CD14-positive monocyte (primary cell): Measurements from ENCODE around the gene HS6ST1. TPM values are rescaled to one million over a fixed set of nuclear protein-coding genes. Genes with fewer than 3 reads are reported as not detected.

Source experiments
- DNase-seq, 3 donors: peaks; one replicate each; pipeline ENCODE4 v3.0.0-alpha.2; 2011 to 2022
- H2AFZ ChIP-seq: 2 replicates; pipeline ENCODE4 v1.6.0; 2012; ENCODE audit warnings: mild to moderate bottlenecking, low read depth, low read length, inconsistent platforms; ENCODE audit not compliant: insufficient read depth, poor library complexity, severe bottlenecking
- H3K27ac ChIP-seq, 2 donors: 1 replicate in 1 of 2; 2 replicates in 1 of 2; pipeline ENCODE4 v1.5.1; 2012 to 2013; ENCODE audit warnings: low read length in 2 of 2, control low read depth in 1 of 2, inconsistent platforms in 1 of 2, low read depth in 1 of 2, mild to moderate bottlenecking in 1 of 2
- H3K27me3 ChIP-seq, 2 donors: one replicate each; pipeline versions ENCODE4 v1.6.0 to v1.6.1; 2011 to 2013; ENCODE audit warnings: low read length in 2 of 2; ENCODE audit not compliant: control insufficient read depth in 2 of 2, insufficient read depth in 2 of 2
- H3K36me3 ChIP-seq, 2 donors: replicated peaks in 1 of 2; 1 replicate in 1 of 2; 2 replicates in 1 of 2; pipeline versions ENCODE4 v1.5.1 to v1.6.1; 2012 to 2013; ENCODE audit warnings: low read length in 2 of 2, control low read depth in 1 of 2, inconsistent platforms in 1 of 2, mild to moderate bottlenecking in 1 of 2; ENCODE audit not compliant: insufficient read depth in 2 of 2, control insufficient read depth in 1 of 2
- H3K4me1 ChIP-seq, 2 donors: 1 replicate in 1 of 2; 2 replicates in 1 of 2; pipeline versions ENCODE4 v1.5.1 to v1.6.1; 2012 to 2013; ENCODE audit warnings: low read length in 2 of 2, control low read depth in 1 of 2, inconsistent platforms in 1 of 2, mild to moderate bottlenecking in 1 of 2, moderate library complexity in 1 of 2; ENCODE audit not compliant: insufficient read depth in 2 of 2, control insufficient read depth in 1 of 2
- H3K4me2 ChIP-seq: replicated peaks from 2 replicates; pipeline ENCODE3; 2012; ENCODE audit warnings: low read length, moderate library complexity, mild to moderate bottlenecking; ENCODE audit not compliant: poor library complexity, severe bottlenecking; ENCODE audit errors: extremely low read depth
- H3K4me3 ChIP-seq, 3 experiments: fragments of 200-600 bp in 1 of 3; sonication (generic) in 1 of 3; replicated peaks in 1 of 3; 1 replicate in 2 of 3; 2 replicates in 1 of 3; pipeline ENCODE4 v1.5.1; 2011 to 2013; ENCODE audit warnings: low read length in 3 of 3, mild to moderate bottlenecking in 3 of 3, control low read depth in 2 of 3, low read depth in 2 of 3, inconsistent platforms in 1 of 3, moderate library complexity in 1 of 3
- H3K79me2 ChIP-seq: 2 replicates; pipeline ENCODE4 v1.6.0; 2012; ENCODE audit warnings: mild to moderate bottlenecking, control low read depth, inconsistent platforms, low read length, moderate library complexity; ENCODE audit not compliant: insufficient read depth
- H3K9ac ChIP-seq: 2 replicates; pipeline ENCODE4 v1.6.0; 2017; ENCODE audit warnings: low read length, mild to moderate bottlenecking; ENCODE audit not compliant: insufficient read depth, poor library complexity, severe bottlenecking
- H3K9me3 ChIP-seq, 2 donors: replicated peaks in 1 of 2; 1 replicate in 1 of 2; 2 replicates in 1 of 2; pipeline versions ENCODE4 v1.5.1 to v1.6.1; 2012 to 2013; ENCODE audit warnings: low read length in 2 of 2, control low read depth in 1 of 2; ENCODE audit not compliant: control insufficient read depth in 1 of 2, insufficient read depth in 1 of 2
- H4K20me1 ChIP-seq: 2 replicates; pipeline ENCODE4 v1.6.0; 2012; ENCODE audit warnings: mild to moderate bottlenecking, low read length, control low read depth, moderate library complexity; ENCODE audit not compliant: insufficient read depth
- H3K27ac Mint-ChIP-seq, 7 donors: one replicate each; pipeline ENCODE4 v1.8.0; 2020; ENCODE audit warnings: mild to moderate bottlenecking in 7 of 7, mixed read lengths in 7 of 7, moderate library complexity in 6 of 7, inconsistent platforms in 2 of 7
- H3K27me3 Mint-ChIP-seq, 3 donors: one replicate each; pipeline ENCODE4 v1.8.0; 2021 to 2022; ENCODE audit warnings: low read depth in 3 of 3, mild to moderate bottlenecking in 3 of 3, mixed read lengths in 3 of 3, moderate library complexity in 3 of 3, inconsistent platforms in 1 of 3
- H3K36me3 Mint-ChIP-seq, 2 donors: one replicate each; pipeline ENCODE4 v1.8.0; 2020; ENCODE audit warnings: mixed read lengths in 2 of 2, inconsistent platforms in 1 of 2, mild to moderate bottlenecking in 1 of 2
- H3K4me1 Mint-ChIP-seq: one replicate; pipeline ENCODE4 v1.8.0; 2020; ENCODE audit warnings: mild to moderate bottlenecking, mixed read lengths
- H3K4me3 Mint-ChIP-seq, 2 donors: one replicate each; pipeline ENCODE4 v1.8.0; 2020; ENCODE audit warnings: mild to moderate bottlenecking in 2 of 2, mixed read lengths in 2 of 2, moderate library complexity in 1 of 2
- H3K9me3 Mint-ChIP-seq, 7 donors: one replicate each; pipeline ENCODE4 v1.8.0; 2020 to 2022; ENCODE audit warnings: mixed read lengths in 7 of 7, mild to moderate bottlenecking in 6 of 7, moderate library complexity in 6 of 7, inconsistent platforms in 2 of 7
- WGBS: methylation state at CpG from one replicate; pipeline ENCODE4 v1.1.5; 2013; ENCODE audit warnings: missing lambda C conversion rate; ENCODE audit not compliant: insufficient coverage; 5-methylcytosine and 5-hydroxymethylcytosine counted together
- intact Hi-C, 2 donors: fragments of 100-400 bp; cut with micrococcal nuclease; formaldehyde crosslinking; loops; one replicate each; pipeline versions ENCODE4 v1.15.0 to v1.15.1; 2023
- polyA plus RNA-seq, 3 donors: library from polyadenylated mRNA; depleted of rRNA in 1 of 3; unstranded in 2 of 3; stranded (reverse) in 1 of 3; fragments of 300-500 nt in 2 of 3; fragments of >200 nt in 1 of 3; fragmentation: Illumina TruSeq in 2 of 3; gene quantifications; 1 replicate in 2 of 3; 2 replicates in 1 of 3; pipeline ENCODE4 v1.2.3, GENCODE V29; 2012 to 2021
- TF ChIP-seq, protein P1 (sequence below): fragments of 200-600 bp; IDR thresholded peaks from one replicate; pipeline ENCODE4 v1.8.0; 2022; ENCODE audit warnings: antibody characterized with exemption, mild to moderate bottlenecking

Gene HS6ST1
- polyA plus RNA-seq, 3 donors, result 2.9 to 5.4 (median 4.0) TPM

DNA sequence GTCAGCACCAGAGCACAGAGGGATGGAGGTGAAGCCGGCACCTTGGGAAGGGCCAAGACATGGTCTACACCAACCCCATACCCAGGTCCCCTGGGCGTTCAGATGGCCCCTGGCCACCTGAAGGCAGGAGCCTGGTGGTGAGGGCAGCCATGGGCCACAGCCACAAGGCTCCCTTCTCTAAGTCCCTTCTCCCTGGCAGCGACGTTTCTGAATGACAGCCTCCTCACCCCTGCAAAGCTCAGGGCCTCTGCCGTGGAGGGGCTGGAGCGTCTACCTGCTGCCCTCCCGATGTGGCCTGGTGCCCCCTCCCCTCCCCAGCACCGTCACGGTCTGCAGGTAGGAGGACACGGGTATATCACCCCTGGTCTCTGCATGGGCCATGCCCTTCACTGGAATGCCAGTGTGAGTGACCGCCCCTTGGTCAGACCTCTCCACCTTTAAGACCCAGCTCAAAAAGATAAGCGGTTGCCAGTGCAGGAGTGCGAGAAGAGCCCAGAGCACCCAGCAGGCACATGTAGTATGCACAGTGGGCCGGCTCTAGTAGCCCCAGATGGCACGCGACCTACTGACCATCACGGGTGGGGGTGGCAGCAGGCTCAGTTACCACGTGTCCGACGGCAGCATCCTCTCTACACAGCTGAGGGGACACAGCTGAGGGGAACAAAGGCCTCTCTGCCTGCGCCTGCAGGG is 46.6 kb downstream of the HS6ST1 start:
- Mint-ChIP-seq H3K27ac (no peak overlapping the region), H3K27me3 (peaks cover 0 to 2% (median 0%) of the 10 kb centered on the region in 3 donors), H3K36me3 (peaks cover 26 to 41% of the 10 kb centered on the region in 2 donors), H3K4me1 (peaks cover 2% of the 10 kb centered on the region), H3K4me3 (no peak overlapping the region), H3K9me3 (peaks cover 8 to 20% (median 17%) of the 10 kb centered on the region in 7 donors)
- Histone ChIP-seq H3K27me3 (no peaks in the 10 kb centered on the region), H3K4me1 (no peaks in the 10 kb centered on the region), H3K36me3 (peaks cover 0 to 24% of the 10 kb centered on the region in 2 donors), H3K79me2 (no peaks in the 10 kb centered on the region), H3K4me2 (no peak overlapping the region), H3K9me3 (peaks cover 0 to 13% of the 10 kb centered on the region in 2 donors), H3K9ac (no peak overlapping the region), H4K20me1 (peaks cover 10% of the 10 kb centered on the region), H3K4me3 (no peak overlapping the region), H2AFZ (no peak overlapping the region), H3K27ac (no peak overlapping the region)
- intact Hi-C loops, result no loop called here
- DNase-seq, result no peak
- TF ChIP-seq, protein P1, sequence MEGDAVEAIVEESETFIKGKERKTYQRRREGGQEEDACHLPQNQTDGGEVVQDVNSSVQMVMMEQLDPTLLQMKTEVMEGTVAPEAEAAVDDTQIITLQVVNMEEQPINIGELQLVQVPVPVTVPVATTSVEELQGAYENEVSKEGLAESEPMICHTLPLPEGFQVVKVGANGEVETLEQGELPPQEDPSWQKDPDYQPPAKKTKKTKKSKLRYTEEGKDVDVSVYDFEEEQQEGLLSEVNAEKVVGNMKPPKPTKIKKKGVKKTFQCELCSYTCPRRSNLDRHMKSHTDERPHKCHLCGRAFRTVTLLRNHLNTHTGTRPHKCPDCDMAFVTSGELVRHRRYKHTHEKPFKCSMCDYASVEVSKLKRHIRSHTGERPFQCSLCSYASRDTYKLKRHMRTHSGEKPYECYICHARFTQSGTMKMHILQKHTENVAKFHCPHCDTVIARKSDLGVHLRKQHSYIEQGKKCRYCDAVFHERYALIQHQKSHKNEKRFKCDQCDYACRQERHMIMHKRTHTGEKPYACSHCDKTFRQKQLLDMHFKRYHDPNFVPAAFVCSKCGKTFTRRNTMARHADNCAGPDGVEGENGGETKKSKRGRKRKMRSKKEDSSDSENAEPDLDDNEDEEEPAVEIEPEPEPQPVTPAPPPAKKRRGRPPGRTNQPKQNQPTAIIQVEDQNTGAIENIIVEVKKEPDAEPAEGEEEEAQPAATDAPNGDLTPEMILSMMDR, result no peak
- 95% methylated on average over 16 of the region's 21 CpGs for WGBS

DNA sequence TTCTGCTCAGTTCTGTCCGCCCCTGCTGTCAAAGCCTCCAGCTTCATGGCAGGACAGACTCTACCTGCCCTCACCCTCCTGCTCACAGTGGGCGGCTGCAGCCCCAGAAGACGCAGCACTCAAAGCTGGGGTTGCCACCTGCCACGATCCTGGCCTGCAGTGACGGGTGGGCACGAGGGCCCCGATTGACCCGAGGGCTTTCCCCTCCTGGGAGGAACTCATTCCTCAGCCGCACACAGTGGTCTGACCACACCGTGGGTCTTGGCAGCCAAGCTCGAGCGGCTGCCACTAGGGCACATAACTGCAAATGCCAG is 47.1 kb downstream of the HS6ST1 start:
- Mint-ChIP-seq H3K9me3 (peaks cover 8 to 20% (median 17%) of the 10 kb centered on the region in 7 donors), H3K27ac (no peak overlapping the region), H3K36me3 (peaks cover 26 to 41% of the 10 kb centered on the region in 2 donors), H3K4me3 (no peak overlapping the region), H3K4me1 (no peaks in the 10 kb centered on the region), H3K27me3 (peaks cover 0 to 2% (median 0%) of the 10 kb centered on the region in 3 donors)
- DNase-seq, result no peak
- Histone ChIP-seq H3K9me3 (peaks cover 0 to 13% of the 10 kb centered on the region in 2 donors), H3K9ac (no peak overlapping the region), H3K4me2 (no peak overlapping the region), H3K27me3 (no peaks in the 10 kb centered on the region), H3K4me1 (no peaks in the 10 kb centered on the region), H3K27ac (no peak overlapping the region), H3K36me3 (peaks cover 0 to 24% of the 10 kb centered on the region in 2 donors), H4K20me1 (peaks cover 9% of the 10 kb centered on the region), H3K79me2 (no peaks in the 10 kb centered on the region), H3K4me3 (no peak overlapping the region), H2AFZ (no peak overlapping the region)
- intact Hi-C loops, result no loop called here
- TF ChIP-seq, protein P1, result no peak
- 93% methylated on average over 12 of the region's 12 CpGs for WGBS
